Mucosa of gallbladder (tissue), 1 donor: ENCODE measurements around the gene ORC5. TPM values are rescaled to one million over a fixed set of nuclear protein-coding genes. Genes with fewer than 3 reads are reported as not detected.
"Not testable (repeated sequence)": the region's sequence is repeated elsewhere in the genome, so short reads cannot be mapped to it uniquely, and the experiment has no call there.

Experiments
- DNase-seq: peaks from one replicate; pipeline ENCODE4 v3.0.0-alpha.2; 2020; ENCODE audit warnings: low spot score
- total RNA-seq: library from RNA; stranded (reverse); gene quantifications from one replicate; pipeline ENCODE4 v1.2.1, GENCODE V29; 2021
- donor health status: DM: no; HTN: no; CAD: no.

The ORC5 gene
- total RNA-seq, 1 donor from 2014 or later: 15.9 TPM

DNA sequence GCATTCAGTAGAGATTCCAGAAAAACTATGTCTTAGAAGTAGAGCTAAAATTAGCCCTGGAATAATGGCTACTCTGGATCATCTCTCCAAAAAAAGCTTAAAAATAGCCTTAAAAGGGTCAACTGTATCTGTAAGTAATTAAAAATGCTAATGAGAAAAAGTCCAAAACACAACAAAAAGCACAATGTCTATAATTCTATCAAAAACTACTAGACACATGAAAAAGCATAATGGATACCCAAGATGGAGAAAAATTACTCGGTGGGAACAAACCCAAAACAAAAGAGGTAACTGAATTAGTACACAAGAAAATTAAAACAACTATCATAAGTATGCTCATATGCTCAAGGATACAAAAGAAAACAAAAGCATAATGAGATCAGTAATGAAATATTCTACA lies 15.4 kb downstream of the ORC5 start:
- no peak for DNase-seq

DNA sequence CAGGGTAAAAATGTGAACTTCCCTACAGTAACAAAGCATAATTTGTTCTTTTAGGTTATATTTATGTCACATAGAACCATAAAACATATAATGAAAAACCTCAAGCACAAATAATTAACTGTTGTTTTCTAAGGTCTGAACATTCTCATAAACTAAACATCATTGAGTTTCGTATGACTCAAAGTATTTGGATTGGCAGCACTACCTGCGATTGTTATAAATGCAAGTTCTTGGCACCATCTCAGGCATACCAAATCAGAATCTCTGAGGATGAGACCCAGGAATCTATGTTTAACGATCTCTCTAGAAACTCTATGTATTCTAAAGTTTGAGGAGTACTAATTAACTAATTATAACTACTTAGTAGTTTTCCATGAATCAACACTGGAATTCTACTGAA lies 22.5 kb downstream of the ORC5 start:
- no peak for DNase-seq

DNA sequence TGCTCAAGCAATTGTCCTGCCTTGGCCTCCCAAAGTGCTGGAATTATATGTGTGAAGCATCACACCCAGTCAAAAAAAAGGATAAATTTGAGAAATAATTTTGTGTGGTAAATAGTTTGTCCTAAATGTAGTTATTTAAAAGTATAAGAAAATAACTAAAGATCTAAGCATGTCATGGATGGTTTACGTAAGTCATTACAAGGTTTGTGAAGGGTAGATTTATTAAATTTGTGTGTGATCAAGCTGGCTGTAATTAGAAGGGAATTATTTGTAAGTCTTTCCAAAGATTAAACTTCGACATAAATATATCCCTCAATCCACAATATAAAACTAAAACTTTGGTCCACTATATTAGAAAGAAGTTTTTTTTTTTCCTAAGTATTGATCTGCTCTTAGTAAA lies 28.6 kb downstream of the ORC5 start:
- DNase-seq: no peak

DNA sequence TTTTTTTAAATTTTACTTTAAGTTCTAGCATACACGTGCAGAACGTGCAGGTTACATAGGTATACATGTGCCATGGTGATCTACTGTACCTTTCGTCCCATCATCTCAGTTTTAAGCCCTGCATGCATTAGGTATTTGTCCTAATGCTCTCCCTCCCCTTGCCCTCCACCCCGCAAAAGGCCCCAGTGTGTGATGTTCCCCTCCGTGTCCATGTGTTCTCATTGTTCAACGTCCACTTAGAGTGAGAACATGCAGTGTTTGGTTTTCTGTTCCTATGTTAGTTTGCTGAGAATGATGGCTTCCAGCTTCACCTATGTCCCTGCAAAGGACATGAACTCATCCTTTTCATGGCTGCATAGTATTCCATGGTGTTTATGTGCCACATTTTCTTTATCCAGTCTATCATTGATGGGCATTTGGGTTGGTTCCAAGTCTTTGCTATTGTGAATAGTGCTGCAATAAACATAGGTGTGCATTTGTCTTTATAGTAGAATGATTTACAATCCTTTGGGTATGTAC lies 30.2 kb downstream of the ORC5 start:
- DNase-seq: not testable (repeated sequence)

DNA sequence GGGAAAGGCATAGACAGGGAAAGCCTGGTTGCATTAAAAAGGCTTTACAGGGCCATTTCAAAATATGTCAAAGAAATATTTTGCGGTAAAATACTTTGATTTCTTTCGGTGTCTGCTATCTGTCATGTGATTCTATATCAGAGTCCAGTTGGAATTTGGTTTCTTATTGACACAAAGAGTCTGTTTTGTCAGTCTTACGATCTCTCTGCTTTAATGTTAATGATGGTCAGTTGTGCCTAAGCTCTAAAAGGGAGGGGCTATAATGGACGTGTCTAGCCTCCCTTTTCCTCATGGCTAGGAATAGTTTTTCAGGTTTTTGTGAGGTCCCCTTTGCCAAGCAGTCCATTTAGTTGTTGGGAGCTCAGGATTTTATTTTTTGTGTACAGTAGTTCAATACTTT lies 31.5 kb downstream of the ORC5 start:
- DNase-seq: no peak

DNA sequence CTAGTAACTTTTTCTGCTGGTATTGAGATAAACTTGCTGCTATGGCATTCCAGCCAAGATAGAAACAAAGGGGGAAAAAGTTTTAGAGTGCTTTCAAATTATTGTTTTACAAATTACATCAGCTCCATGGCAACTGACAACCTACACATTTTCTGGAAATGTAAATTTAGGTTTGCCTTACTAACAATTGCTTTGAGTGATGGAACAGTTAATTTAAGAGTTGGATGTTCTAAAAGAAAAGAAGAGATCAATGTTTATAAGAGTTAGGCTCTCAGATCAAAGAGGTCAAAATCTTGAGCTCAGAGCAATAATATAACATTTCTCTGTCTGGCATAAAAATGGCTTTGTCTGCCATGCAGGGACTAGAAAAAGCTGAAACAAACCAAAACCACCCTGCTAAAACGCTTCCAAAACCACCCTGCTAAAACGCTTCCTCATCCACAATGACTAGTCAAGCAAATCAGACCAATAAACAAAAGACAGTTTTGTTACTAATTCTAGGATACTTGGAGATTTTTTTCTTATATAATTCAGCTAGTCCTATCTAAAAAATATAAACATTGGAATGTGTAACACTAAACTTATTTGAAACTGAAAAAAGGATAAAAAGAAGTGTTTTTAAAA lies 32.3 kb downstream of the ORC5 start:
- no peak for DNase-seq

DNA sequence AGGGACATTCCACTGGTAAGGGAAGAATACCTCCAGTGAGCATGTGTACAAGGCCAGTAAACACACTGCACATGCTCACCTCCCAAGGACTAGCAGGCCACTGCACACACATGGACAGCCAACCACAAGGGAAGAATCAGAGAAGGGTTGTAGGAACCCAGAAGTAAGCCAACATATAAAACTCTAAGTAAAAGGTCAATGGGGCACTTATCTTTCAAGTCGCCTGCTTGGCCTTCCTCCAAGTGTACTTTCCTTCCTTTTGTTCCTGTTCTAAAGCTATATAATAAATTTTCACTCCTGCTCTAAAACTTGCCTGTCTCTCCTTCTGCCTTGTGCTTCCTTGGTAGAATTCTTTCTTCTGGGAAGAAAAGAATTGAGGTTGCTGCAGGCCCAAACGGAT lies 33.0 kb downstream of the ORC5 start:
- DNase-seq: no peak

DNA sequence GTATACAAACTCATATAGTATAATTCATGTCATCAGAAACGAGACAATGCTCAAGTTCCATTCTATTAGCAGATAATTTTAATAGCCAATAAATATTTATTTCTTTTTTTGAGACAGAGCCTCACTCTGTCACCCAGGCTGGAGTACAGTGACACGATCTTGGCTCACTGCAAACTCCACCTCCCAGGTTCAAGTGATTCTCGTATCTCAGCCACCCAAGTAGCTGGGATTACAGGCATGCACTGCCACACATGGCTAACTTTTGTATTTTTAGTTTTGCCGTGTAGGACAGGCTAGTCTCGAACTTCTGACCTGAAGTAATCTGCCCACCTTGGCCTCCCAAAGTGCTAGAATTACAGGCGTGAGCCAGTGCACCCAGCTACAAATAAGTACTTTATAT lies 45.7 kb downstream of the ORC5 start:
- DNase-seq: no peak

DNA sequence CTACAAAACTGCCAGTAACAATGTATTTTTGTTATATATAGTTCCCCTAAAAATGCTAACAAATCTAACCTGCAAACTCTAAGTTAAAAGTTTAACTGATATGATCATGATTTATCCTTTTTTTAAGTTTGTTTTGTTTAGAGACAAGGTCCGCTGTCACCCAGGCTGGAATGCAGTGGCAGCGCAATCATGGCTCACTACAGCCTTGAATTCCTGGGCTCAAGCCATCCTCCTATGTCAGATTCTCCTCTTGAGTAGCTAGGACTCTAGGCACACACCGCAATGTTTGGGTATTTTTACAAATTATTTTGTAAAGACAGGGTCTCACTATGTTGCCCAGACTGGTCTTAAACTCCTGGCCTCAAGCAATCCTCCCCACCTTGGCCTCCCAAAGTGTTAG lies 46.6 kb downstream of the ORC5 start:
- no peak for DNase-seq

DNA sequence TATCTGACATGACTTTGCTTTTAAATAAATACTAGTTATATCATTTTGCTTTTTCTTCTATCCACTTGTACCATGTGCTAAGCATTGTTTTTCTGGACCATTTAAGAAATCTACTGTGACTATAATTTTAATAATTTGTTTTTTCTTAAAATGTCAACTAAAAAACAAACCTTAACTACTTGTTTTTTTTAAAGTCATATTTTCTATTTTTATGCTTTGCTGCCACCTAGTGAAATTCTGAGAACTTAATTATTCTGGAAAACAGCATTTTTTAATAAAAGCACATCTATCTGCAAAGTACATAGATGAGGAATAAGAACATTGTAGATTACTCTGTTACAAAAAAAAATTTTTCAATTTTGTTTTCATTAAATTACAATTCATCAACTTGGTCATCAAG lies 47.4 kb downstream of the ORC5 start:
- DNase-seq: no peak

DNA sequence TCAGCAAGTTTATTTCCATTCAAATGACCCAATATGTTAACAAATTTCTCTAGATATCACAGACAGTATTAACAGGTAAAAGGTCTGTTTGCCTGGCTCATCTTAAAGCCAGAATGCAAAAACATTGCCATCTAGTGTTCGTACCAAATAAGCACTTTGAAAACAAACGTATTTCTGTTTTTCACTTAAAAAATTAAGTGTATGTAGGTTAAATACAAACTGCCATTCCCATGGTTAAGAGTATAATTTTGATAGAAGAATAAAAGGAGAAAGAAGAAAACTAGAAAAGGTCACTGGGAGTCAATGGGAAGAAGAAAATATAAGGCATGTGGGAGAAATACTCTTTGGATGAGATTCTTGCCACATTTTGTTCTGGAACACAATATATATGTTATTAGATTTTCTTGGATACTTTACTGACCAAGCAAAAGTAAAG lies 51.0 kb downstream of the ORC5 start:
- DNase-seq: no peak

DNA sequence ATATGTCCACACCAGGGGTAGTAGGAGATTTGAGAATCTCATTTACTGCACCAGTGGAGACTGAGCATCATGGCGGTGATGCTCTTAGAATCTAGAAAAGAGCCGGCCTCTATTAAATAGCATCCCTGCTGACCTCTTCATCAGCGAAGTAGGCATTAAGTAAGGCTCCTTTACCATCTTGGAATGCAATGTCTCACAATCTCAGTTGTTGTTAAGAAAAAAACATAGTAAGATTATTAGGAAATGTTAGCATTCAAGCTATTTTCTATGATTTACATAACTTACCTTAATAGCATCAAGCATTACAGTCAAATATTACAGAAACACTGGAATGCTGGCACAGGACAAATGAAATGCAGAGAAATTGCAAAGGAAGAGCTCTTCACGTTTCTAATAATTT lies 54.5 kb downstream of the ORC5 start:
- no peak for DNase-seq

DNA sequence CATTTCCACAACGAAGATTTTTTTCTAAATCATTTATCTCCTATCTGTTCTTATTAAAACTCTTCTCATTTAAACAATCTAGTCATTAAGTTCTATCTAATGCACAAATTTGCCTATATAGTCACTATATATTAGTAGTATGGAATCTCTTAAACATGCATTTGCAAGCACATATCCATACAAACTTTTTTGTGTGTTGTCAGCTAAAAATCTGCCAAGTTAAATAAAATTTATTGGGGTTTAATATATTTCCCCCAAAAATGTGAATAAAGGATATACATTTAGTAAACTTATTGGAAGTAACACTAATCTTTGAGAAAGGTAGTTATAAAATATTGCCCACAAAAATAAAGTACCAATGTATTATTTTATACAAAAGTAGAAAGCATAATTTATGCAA lies 55.3 kb downstream of the ORC5 start:
- DNase-seq: no peak

DNA sequence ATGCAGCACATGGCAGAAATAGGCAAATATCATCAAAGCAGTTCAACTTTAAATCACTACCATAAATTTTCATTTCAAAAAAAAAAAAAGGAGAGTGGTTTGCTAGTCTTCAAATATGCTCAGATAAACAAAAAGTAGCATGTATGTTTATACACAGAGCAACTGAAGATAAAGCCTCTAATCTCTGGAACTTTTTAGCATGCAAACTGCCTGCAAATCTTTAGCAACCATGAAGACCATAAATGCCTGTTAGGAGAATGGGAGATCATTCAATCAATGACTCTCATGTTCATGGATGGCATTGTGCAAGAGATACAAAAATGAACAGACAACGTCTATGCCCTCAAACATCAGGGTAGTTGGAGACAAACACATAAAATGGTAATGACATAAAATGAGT lies 57.3 kb downstream of the ORC5 start:
- DNase-seq: no peak

DNA sequence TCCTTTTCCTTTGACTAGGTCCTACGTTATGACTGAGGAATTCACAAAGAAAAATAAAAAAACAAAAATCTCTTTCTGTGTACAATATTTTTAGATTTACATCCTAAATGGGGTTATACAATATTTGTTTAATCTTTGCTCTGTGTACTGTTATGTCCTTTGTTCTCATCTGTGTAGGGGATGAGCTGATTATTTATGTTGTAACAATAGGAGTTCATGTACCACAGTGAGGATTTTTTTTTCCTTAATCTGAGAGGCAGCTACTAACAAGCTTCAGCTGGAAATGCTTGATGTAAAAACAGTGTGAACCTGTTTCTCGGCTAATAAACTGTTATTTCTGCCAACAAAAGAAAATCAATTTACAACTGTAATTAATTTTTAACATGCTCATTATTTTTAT lies 58.0 kb downstream of the ORC5 start:
- DNase-seq: no peak

DNA sequence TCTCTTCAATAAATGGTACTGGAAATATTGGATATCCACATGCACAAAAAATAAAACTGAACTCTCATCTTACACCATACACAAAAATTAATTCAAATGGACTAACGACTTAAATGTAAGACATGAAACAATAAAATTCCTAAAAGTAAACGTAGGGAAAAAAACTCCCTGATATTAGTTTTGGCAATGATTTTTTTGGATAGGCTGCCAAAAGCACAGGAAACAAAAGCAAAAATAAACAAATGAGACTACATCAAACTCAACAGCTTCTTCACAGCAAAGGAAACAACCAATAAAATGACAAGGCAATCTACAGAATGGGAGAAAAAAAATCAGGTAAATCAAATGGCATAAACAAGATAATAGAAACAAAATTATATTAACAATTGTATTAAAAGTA lies 65.7 kb downstream of the ORC5 start:
- no peak for DNase-seq

DNA sequence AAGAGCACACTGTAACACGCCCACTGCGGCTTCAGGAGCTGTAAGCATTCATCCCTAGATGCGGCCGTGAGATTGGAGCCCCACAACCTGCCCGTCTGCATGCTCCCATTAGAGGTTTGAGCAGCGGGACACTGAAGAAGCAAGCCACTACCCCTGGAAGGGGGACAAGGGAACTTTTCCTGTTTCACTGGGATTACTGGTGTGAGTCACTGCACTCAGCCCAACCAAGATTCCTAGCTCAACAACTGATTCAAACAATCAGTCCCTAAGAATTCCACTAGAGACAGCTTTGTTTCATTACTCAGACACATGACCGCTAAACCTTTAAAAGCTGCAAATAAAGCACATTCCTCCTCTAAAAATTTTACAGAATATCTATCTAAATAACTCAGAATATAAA lies 69.8 kb downstream of the ORC5 start:
- DNase-seq: no peak

DNA sequence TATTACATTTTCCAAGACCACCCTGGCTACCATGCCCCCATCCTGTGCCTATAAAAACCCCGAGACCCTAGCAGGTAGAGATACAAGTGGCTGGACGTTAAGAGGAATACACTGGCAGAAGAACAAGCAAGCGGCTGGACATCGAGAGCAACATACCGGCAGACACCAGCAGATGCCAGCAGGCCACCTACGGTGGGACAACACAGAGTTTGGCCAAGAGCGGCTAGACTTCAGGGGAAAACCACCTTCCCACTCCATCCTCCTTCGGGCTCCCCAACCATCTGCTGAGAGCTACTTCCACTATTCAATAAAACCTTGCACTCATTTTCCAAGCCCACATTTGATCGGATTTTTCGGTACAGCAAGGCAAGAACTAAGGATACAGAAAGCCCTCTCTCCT lies 70.3 kb downstream of the ORC5 start:
- no peak for DNase-seq

DNA sequence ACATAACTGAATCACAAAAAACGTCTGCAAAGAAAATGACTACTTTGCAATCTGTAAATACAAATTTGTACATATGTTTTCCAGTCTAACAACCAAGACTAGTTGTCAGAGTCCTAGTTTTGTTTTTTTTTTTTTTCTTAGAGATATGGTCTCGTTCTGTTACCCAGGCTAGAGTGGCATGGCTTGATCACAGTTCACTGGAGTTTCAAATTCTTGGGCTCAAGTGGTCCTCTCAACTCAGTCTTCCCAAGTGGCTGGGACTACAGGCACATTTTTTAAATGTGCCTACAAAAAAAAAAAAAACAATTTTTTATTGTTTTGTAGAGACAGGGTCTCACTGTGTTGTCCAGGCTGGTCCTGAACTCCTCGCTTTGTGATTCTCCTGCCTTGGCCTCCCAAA lies 70.8 kb downstream of the ORC5 start:
- no peak for DNase-seq

DNA sequence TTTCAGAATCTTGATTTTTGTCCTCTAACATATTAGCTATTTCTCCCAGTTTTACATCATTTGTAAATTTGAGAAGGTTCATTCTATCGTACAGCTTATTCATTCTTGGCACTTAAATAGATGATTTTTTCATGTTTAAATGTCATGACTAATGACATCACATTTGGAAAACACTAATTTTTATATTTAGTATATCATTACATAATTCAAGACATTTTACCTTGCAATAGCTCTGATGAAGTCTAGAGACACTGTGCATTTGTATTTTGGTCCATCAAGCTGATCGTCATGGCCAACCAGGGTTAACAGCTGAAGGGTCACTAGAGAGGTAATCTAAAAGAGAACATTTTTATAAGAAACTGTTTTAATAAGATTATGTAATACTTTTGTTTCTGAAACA lies 71.3 kb downstream of the ORC5 start:
- no peak for DNase-seq

DNA sequence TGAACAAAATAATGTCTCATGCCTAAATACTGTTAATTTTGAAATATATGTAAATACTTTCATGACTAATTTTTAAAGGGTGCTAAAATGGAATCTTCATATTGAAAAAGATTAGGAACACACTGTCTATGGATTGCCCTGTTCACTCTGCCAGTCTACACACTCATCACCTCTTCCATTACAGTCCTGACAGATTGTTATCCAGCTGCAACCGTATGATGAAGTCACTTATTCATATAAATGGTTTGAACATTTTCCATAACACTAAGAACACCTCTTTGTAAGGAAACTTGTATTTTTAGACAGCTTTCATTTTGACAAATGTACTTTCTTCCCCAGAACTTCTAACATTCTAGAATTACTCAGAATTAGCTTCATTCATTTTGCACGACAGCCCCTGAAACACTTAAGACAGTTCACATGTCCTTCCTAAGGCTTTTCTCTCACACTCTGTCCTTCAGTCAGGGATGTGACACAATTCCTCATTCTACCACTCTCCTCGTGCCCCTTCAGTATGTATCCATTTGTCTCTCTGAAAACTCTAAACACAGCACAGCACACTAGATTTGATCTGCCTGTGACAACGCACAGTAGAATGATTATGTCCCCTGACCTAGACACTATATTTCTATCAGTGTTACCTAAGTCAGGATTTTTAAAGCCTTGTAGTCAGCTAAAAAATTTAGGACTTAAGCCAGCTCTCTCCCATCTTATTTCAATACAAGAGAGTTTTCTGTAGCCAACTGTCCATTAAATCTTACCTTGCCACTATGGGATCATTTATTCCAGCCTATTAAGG lies 71.9 kb downstream of the ORC5 start:
- DNase-seq: no peak

DNA sequence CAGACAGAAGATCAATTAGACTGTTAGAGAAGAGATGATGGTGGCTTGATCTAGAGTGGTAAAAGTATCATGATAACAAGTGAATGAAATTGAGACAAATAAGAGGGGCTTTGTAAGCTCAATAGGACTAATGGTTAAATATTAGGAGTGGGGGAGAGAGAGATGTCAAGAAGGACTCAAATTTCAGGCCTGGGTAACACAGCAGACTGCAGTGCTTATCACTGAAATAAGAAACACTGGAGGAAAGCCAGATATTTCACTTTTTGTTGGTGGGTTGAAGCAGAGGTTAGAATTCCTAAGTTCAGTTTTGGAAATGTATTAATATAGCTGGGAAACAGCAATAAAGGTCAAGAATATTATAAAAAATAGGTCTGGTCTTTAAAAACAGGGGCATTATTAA lies 74.6 kb downstream of the ORC5 start:
- DNase-seq: no peak

DNA sequence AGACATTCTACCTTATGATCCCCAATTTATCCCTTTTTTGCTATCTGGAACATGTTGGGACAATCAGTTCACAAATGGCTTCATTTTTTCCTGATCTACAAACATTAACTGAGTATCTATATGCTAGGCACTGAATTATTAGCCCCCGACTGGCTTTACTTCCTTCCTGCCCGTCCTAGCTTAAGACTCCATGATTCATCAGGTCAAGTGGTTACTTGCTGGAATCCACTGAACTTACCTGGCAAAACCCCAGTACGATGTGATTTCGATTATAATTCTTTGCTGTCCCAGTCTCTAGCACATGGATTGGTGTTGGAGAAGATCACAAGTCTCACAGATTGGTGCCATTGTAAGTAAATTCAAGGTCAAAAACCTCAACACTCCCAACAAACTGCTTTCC lies 77.1 kb downstream of the ORC5 start:
- DNase-seq: no peak

DNA sequence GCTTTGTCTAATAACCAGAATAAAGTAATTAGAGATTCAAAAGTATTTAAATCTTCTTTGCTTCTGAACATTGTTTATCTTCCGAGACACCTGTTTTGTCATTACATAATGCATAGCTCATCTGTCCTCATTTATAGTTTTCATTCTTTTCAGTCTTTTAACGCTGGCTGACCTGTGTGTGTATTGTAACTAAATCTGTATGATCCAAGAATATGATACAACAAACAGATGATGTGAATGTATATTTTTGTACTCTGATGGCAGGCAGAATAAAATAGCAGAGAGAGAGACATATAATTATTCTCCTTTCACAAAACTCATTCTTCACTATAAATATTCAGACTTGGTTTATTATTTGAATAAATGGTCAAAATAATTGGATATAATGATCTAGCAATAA lies 80.6 kb downstream of the ORC5 start:
- no peak for DNase-seq
